LHCN-M2 (cell line): ENCODE data around the gene TMA7. TPM values are rescaled to one million over a fixed set of nuclear protein-coding genes. Genes with fewer than 3 reads are reported as not detected.
"Not testable (repeated sequence)": the region's sequence is repeated elsewhere in the genome, so short reads cannot be mapped to it uniquely, and the experiment has no call there.

Experiments
- DNase-seq: peaks from one replicate; pipeline ENCODE4 v3.0.0-alpha.2; 2012; ENCODE audit warnings: low read depth
- polyA plus RNA-seq: library from polyadenylated mRNA; unstranded; fragments of >200 nt; gene quantifications from one replicate; pipeline ENCODE4 v1.2.1, GENCODE V29; 2012; ENCODE audit warnings: missing spikeins
- total RNA-seq: library from RNA; depleted of rRNA; stranded (reverse); fragments of >200 nt; gene quantifications from 2 replicates; pipeline ENCODE4 v1.2.3, GENCODE V29; 2014; rRNA removed

The TMA7 gene
- total RNA-seq, result 312 and 406 TPM in 2 replicates
- 681 TPM for polyA plus RNA-seq

GRCh38 chr3:48439820-48440589 is at the start of gene TMA7, which contains the start of gene CCDC51:
Gene TMA7, plus strand, starts transcription at chr3:48440257. Its CDS starts 40 bp downstream, at chr3:48440297.
Gene CCDC51, minus strand, starts transcription at chr3:48440119. Its CDS starts 4,991 bp downstream, at chr3:48435128.
- peak; percentile 93 for DNase-seq

GRCh38 chr3:48394391-48394790 is 45.7 kb upstream of the TMA7 start:
- no peak for DNase-seq

- DNase-seq, result no peak
Measured at GRCh38 chr3:48395714-48396113, 44.3 kb upstream of the TMA7 start.

- no peak for DNase-seq
Measured at GRCh38 chr3:48397767-48398681, 42.0 kb upstream of the TMA7 start.

- DNase-seq, result no peak
Measured at GRCh38 chr3:48398701-48399386, 41.2 kb upstream of the TMA7 start.

- DNase-seq, result no peak
Measured at GRCh38 chr3:48399387-48400172, 40.5 kb upstream of the TMA7 start.

- peak; percentile 57 for DNase-seq
Measured at GRCh38 chr3:48400824-48401433, 39.1 kb upstream of the TMA7 start.

- not testable (repeated sequence) for DNase-seq
Measured at GRCh38 chr3:48401434-48401901, 38.6 kb upstream of the TMA7 start.

GRCh38 chr3:48402281-48402732 is 37.8 kb upstream of the TMA7 start:
- DNase-seq, result peak; percentile 90

- no peak for DNase-seq
Measured at GRCh38 chr3:48402907-48403306, 37.1 kb upstream of the TMA7 start.

- DNase-seq, result no peak
Measured at GRCh38 chr3:48403533-48404439, 36.3 kb upstream of the TMA7 start.

- DNase-seq, result no peak
Measured at GRCh38 chr3:48404440-48405342, 35.4 kb upstream of the TMA7 start.

GRCh38 chr3:48405343-48405881 is 34.6 kb upstream of the TMA7 start:
- no peak for DNase-seq

- no peak for DNase-seq
Measured at GRCh38 chr3:48405971-48406370, 34.1 kb upstream of the TMA7 start.

- DNase-seq, result no peak
Measured at GRCh38 chr3:48406443-48407431, 33.3 kb upstream of the TMA7 start.

GRCh38 chr3:48407542-48408099 is 32.4 kb upstream of the TMA7 start:
- no peak for DNase-seq
